IMR-90 (cell line): ENCODE data around the gene ELAVL4. TPM values are rescaled to one million over a fixed set of nuclear protein-coding genes. Genes with fewer than 3 reads are reported as not detected.

ENCODE experiments used
- ATAC-seq: fragments of 200-7000 bp; cut with Tn5 transposase; 2 replicates; pipeline ENCODE4 v1.9.1; 2020; ENCODE audit warnings: low read depth, mild to moderate bottlenecking, moderate library complexity
- BruUV-seq: library from RNA; stranded (reverse); fragments of 400-500 nt; replicated peaks from 2 replicates; lab custom pipeline; 2021; lab: Mats Ljungman, UMichigan
- CTCF ChIA-PET: fragments of 300-600 bp; formaldehyde crosslinking; extraction: SDS; loops from one replicate; lab custom pipeline; 2021; ENCODE audit warnings: antibody characterized with exemption; lab: Yijun Ruan, JAX
- POLR2A ChIA-PET: fragments of 300-600 bp; sonication (Branson Sonifier 250); formaldehyde crosslinking; loops from one replicate; lab custom pipeline; 2022; ENCODE audit warnings: antibody characterized with exemption; ENCODE audit not compliant: unreplicated experiment; lab: Charles Lee
- DNase-seq: peaks from one replicate; pipeline ENCODE4 v3.0.0; 2013
- H2AFZ ChIP-seq: replicated peaks from 2 replicates; pipeline ENCODE3; 2013; ENCODE audit warnings: low read length, mild to moderate bottlenecking; ENCODE audit not compliant: poor library complexity
- H2AK5ac ChIP-seq: 2 replicates; pipeline ENCODE4 v1.6.1; 2013; ENCODE audit warnings: low read depth, low read length, inconsistent platforms
- H2AK9ac ChIP-seq: replicated peaks from 2 replicates; pipeline ENCODE3; 2013; ENCODE audit warnings: mild to moderate bottlenecking, low read depth, low read length, moderate library complexity; ENCODE audit not compliant: poor library complexity
- H2BK120ac ChIP-seq: 2 replicates; pipeline ENCODE4 v1.6.1; 2013; ENCODE audit warnings: low read depth, low read length, inconsistent platforms
- H2BK15ac ChIP-seq: 3 replicates; pipeline ENCODE4 v1.6.1; 2013; ENCODE audit warnings: low read depth, low read length, inconsistent platforms
- H2BK20ac ChIP-seq: 2 replicates; pipeline ENCODE4 v1.6.1; 2013; ENCODE audit warnings: low read depth, mild to moderate bottlenecking, inconsistent platforms, low read length, moderate library complexity
- H2BK5ac ChIP-seq: 2 replicates; pipeline ENCODE4 v1.6.1; 2013; ENCODE audit warnings: mild to moderate bottlenecking, low read depth, low read length, inconsistent platforms; ENCODE audit not compliant: poor library complexity, severe bottlenecking
- H3K14ac ChIP-seq: replicated peaks from 2 replicates; pipeline ENCODE4 v1.6.1; 2013; ENCODE audit warnings: low read depth, low read length, inconsistent platforms
- H3K18ac ChIP-seq: 2 replicates; pipeline ENCODE4 v1.6.1; 2013; ENCODE audit warnings: low read depth, low read length, control low read depth
- H3K23ac ChIP-seq: 2 replicates; pipeline ENCODE4 v1.6.1; 2013; ENCODE audit warnings: low read depth, low read length, inconsistent platforms
- H3K27ac ChIP-seq: 2 replicates; pipeline ENCODE4 v1.5.1; 2013; ENCODE audit warnings: mild to moderate bottlenecking, control low read depth, low read length; ENCODE audit not compliant: insufficient read depth
- H3K27me3 ChIP-seq: 2 replicates; pipeline ENCODE4 v1.6.1; 2013; ENCODE audit warnings: low read length; ENCODE audit not compliant: control insufficient read depth, insufficient read depth
- H3K36me3 ChIP-seq: 2 replicates; pipeline ENCODE4 v1.6.1; 2013; ENCODE audit warnings: low read length, mixed read lengths; ENCODE audit not compliant: control insufficient read depth, insufficient read depth
- H3K4ac ChIP-seq: 2 replicates; pipeline ENCODE4 v1.6.1; 2013; ENCODE audit warnings: low read depth, low read length, inconsistent platforms
- H3K4me1 ChIP-seq: 2 replicates; pipeline ENCODE4 v1.6.1; 2013; ENCODE audit warnings: low read length, mixed read lengths; ENCODE audit not compliant: control insufficient read depth, insufficient read depth
- H3K4me2 ChIP-seq: 2 replicates; pipeline ENCODE4 v1.6.1; 2013; ENCODE audit warnings: low read depth, mild to moderate bottlenecking, control low read depth, low read length, moderate library complexity
- H3K4me3 ChIP-seq: 2 replicates; pipeline ENCODE4 v1.5.1; 2013; ENCODE audit warnings: low read depth, mild to moderate bottlenecking, control low read depth, low read length, moderate library complexity; ENCODE audit not compliant: insufficient read depth
- H3K56ac ChIP-seq: 2 replicates; pipeline ENCODE4 v1.6.1; 2013; ENCODE audit warnings: low read length, inconsistent platforms; ENCODE audit not compliant: insufficient read depth; ENCODE audit errors: extremely low read depth
- H3K79me1 ChIP-seq, 2 experiments: 2 replicates each; pipeline ENCODE4 v1.6.1; 2013; ENCODE audit warnings: low read length in 2 of 2, inconsistent platforms in 1 of 2, low read depth in 1 of 2
- H3K9ac ChIP-seq: 2 replicates; pipeline ENCODE4 v1.6.1; 2013; ENCODE audit warnings: low read depth, low read length, control low read depth
- H3K9me1 ChIP-seq: 2 replicates; pipeline ENCODE4 v1.6.1; 2013; ENCODE audit warnings: low read length, inconsistent platforms; ENCODE audit not compliant: insufficient read depth
- H3K9me3 ChIP-seq: 2 replicates; pipeline ENCODE4 v1.6.1; 2013; ENCODE audit warnings: low read length; ENCODE audit not compliant: control insufficient read depth, insufficient read depth
- H4K20me1 ChIP-seq: 2 replicates; pipeline ENCODE4 v1.6.1; 2013; ENCODE audit warnings: low read length, inconsistent platforms; ENCODE audit not compliant: insufficient read depth
- H4K5ac ChIP-seq: 2 replicates; pipeline ENCODE4 v1.6.1; 2013; ENCODE audit warnings: mild to moderate bottlenecking, low read depth, low read length, control low read depth
- H4K8ac ChIP-seq, 2 experiments: 2 replicates each; pipeline ENCODE4 v1.6.1; 2013; ENCODE audit warnings: low read depth in 2 of 2, low read length in 2 of 2, control low read depth in 1 of 2, inconsistent platforms in 1 of 2
- H4K91ac ChIP-seq: 2 replicates; pipeline ENCODE4 v1.6.1; 2013; ENCODE audit warnings: low read depth, low read length, inconsistent platforms; ENCODE audit not compliant: insufficient read depth
- CEBPB ChIP-seq: IDR thresholded peaks from 2 replicates; pipeline ENCODE4 v1.6.1; 2012; ENCODE audit warnings: low read depth, low read length, improper control_type of control experiment
- CTCF ChIP-seq: conservative IDR thresholded peaks from 2 replicates; pipeline ENCODE4 v1.5.1; 2012; ENCODE audit warnings: mild to moderate bottlenecking, low read depth, low read length, improper control_type of control experiment
- ELK1 ChIP-seq: fragments of 150-350 bp; IDR thresholded peaks from 2 replicates; pipeline ENCODE4 v1.6.1; 2016; ENCODE audit warnings: low read depth, mild to moderate bottlenecking, low read length, moderate library complexity, borderline replicate concordance
- MAFK ChIP-seq: IDR thresholded peaks from 2 replicates; pipeline ENCODE4 v1.6.1; 2012; ENCODE audit warnings: low read depth, low read length, improper control_type of control experiment
- MXI1 ChIP-seq: IDR thresholded peaks from 2 replicates; pipeline ENCODE4 v1.6.1; 2012; ENCODE audit warnings: low read depth, mild to moderate bottlenecking, low read length, moderate library complexity, borderline replicate concordance
- NFE2L2 ChIP-seq: fragments of 150-350 bp; IDR thresholded peaks from 2 replicates; pipeline ENCODE4 v1.6.1; 2016; ENCODE audit warnings: low read depth, mild to moderate bottlenecking, low read length
- POLR2A ChIP-seq: IDR thresholded peaks from 2 replicates; pipeline ENCODE4 v1.6.1; 2012; ENCODE audit warnings: mild to moderate bottlenecking, low read depth, low read length
- RAD21 ChIP-seq: IDR thresholded peaks from 2 replicates; pipeline ENCODE4 v1.6.1; 2012; ENCODE audit warnings: low read length, improper control_type of control experiment
- USF2 ChIP-seq: fragments of 150-350 bp; IDR thresholded peaks from 2 replicates; pipeline ENCODE4 v1.6.1; 2017; ENCODE audit warnings: mild to moderate bottlenecking, antibody characterized with exemption, low read length, low read depth
- WGBS, 2 experiments: methylation state at CpG; one replicate each; pipeline versions ENCODE4 v1.1.5 to v1.1.7; 2013; ENCODE audit warnings: missing lambda C conversion rate in 2 of 2; ENCODE audit not compliant: insufficient read length in 1 of 2; ENCODE audit errors: extremely low coverage in 2 of 2; 5-methylcytosine and 5-hydroxymethylcytosine counted together
- dilution Hi-C: fragments of 300-500 bp; cut with HindIII; formaldehyde crosslinking; loops from one replicate; pipeline ENCODE4 v1.14.3; 2018; ENCODE audit warnings: low sequenced_read_pairs; ENCODE audit not compliant: unreplicated experiment
- in situ Hi-C: fragments of 300-500 bp; cut with MboI; formaldehyde crosslinking; loops from 3 replicates; pipeline ENCODE4 v1.14.3; 2019; ENCODE audit warnings: low sequenced_read_pairs, inconsistent platforms, mixed read lengths
- intact Hi-C: fragments of 100-400 bp; cut with micrococcal nuclease; formaldehyde crosslinking; loops from 2 replicates; pipeline ENCODE4 v1.10.0; 2022
- polyA plus RNA-seq, 3 experiments: library from polyadenylated mRNA; depleted of rRNA; stranded (reverse); fragments of >200 nt; gene quantifications; 2 replicates each; pipeline ENCODE4 v1.2.3, GENCODE V29; 2012; ENCODE audit warnings: low replicate concordance in 1 of 3
- total RNA-seq: library from RNA; depleted of rRNA; stranded (reverse); fragments of >200 nt; gene quantifications from 2 replicates; pipeline ENCODE4 v1.2.3, GENCODE V29; 2012

The ELAVL4 gene
- total and polyA plus RNA-seq, 2 of the 4 experiments (the other 2 are of a cell fraction), result not detected

GRCh38 chr1:50132347-50132894, 23.7 kb downstream of the ELAVL4 start:
- no peak overlapping the region for H2BK5ac ChIP-seq
- no peak overlapping the region for H3K9ac ChIP-seq
- CTCF ChIA-PET, result no interaction called here
- H3K9me1 ChIP-seq, result no peaks in the 10 kb centered on the region
- no peak overlapping the region for H2BK120ac ChIP-seq
- H3K27me3 ChIP-seq, result no peaks in the 10 kb centered on the region
- no CpG with 5 or more reads among the region's 3 CpGs for WGBS, 2 experiments
- H2AK5ac ChIP-seq, result no peak overlapping the region
- H3K4me3 ChIP-seq, result no peak overlapping the region
- DNase-seq (no peak), ATAC-seq (no peak)
- H2AK9ac ChIP-seq, result no peak overlapping the region
- TF ChIP-seq RAD21 (no peak), NFE2L2 (no peak), ELK1 (no peak), MXI1 (no peak), USF2 (no peak), MAFK (no peak), CTCF (no peak), POLR2A (no peak), CEBPB (no peak)
- H4K20me1 ChIP-seq, result no peaks in the 10 kb centered on the region
- H3K27ac ChIP-seq, result no peak overlapping the region
- dilution Hi-C loops (no loop called here), in situ Hi-C loops (no loop called here), intact Hi-C loops (no loop called here)
- no peaks in the 10 kb centered on the region for H3K4me1 ChIP-seq
- no peak overlapping the region for H3K4ac ChIP-seq
- H3K4me2 ChIP-seq, result no peak overlapping the region
- no peak overlapping the region for H2BK15ac ChIP-seq
- no peak overlapping the region for H2AFZ ChIP-seq
- no peak overlapping the region for H2BK20ac ChIP-seq
- H3K36me3 ChIP-seq, result no peaks in the 10 kb centered on the region
- no peak overlapping the region for H3K18ac ChIP-seq
- no peaks in the 10 kb centered on the region; the same call in 1 of the 2 replicates for H3K9me3 ChIP-seq
- no peak overlapping the region for H4K5ac ChIP-seq
- H3K56ac ChIP-seq, result no peak overlapping the region
- no peak overlapping the region for H4K8ac ChIP-seq
- H4K91ac ChIP-seq, result no peak overlapping the region
- POLR2A ChIA-PET, result no interaction called here
- no TSS peak for BruUV-seq
- H3K14ac ChIP-seq, result no peak overlapping the region
- no peak overlapping the region for H3K23ac ChIP-seq
- H3K79me1 ChIP-seq, result no peaks in the 10 kb centered on the region
